Epithelial cell of prostate (primary cell): ENCODE results near the gene HVCN1.
A peak's percentile ranks its signal among the peaks of the same experiment; 100 is the strongest.
"Not testable (repeated sequence)": the region's sequence is repeated elsewhere in the genome, so short reads cannot be mapped to it uniquely, and the experiment has no call there.

Source experiments
- DNase-seq: peaks from one replicate; pipeline ENCODE4 v3.0.0-alpha.2; 2011; ENCODE audit warnings: low read depth, low spot score
- H3K27ac ChIP-seq: fragments of 450-650 bp; 2 replicates; pipeline ENCODE4 v1.5.1; 2017; ENCODE audit warnings: mild to moderate bottlenecking

The HVCN1 gene

GRCh38 chr12:110635055-110635454 lies 53.9 kb downstream of the HVCN1 start:
- no peak for DNase-seq
- no peak overlapping the region for H3K27ac ChIP-seq

GRCh38 chr12:110627500-110628195 lies 61.3 kb downstream of the HVCN1 start:
- no peak overlapping the region for H3K27ac ChIP-seq
- DNase-seq = no peak

GRCh38 chr12:110622582-110622981 lies 66.3 kb downstream of the HVCN1 start:
- DNase-seq = no peak
- H3K27ac ChIP-seq = no peak overlapping the region

- DNase-seq = no peak
These were observed 69.4 kb downstream of the HVCN1 start for GRCh38 chr12:110619534-110619953.

GRCh38 chr12:110616471-110617115 lies 72.3 kb downstream of the HVCN1 start:
- H3K27ac ChIP-seq = no peak overlapping the region
- no peak for DNase-seq

More at GRCh38 chr12:110619534-110619953, 69.4 kb downstream of the HVCN1 start:
- no peak overlapping the region for H3K27ac ChIP-seq

GRCh38 chr12:110615171-110615570 lies 73.7 kb downstream of the HVCN1 start:
- no peak for DNase-seq
- H3K27ac ChIP-seq = no peak overlapping the region

GRCh38 chr12:110613771-110614684 lies 74.9 kb downstream of the HVCN1 start, which contains the start of gene TCTN1:
Gene TCTN1 (plus strand): TSS chr12:110614129. CDS start chr12:110614183, 54 bp downstream.
- peak; percentile 51 for DNase-seq
- no peak within 1 kb of the TSS for H3K27ac ChIP-seq

- H3K27ac ChIP-seq = no peak overlapping the region
- DNase-seq = no peak
These were observed 75.7 kb downstream of the HVCN1 start for GRCh38 chr12:110613071-110613770.

- no peak overlapping the region for H3K27ac ChIP-seq
- no peak for DNase-seq
These were observed 82.7 kb downstream of the HVCN1 start for GRCh38 chr12:110606253-110606611.

- H3K27ac ChIP-seq, DNase-seq: not testable (repeated sequence)
These were observed 86.7 kb downstream of the HVCN1 start for GRCh38 chr12:110602085-110602814.

GRCh38 chr12:110600254-110600653 lies 88.7 kb downstream of the HVCN1 start:
- H3K27ac ChIP-seq = no peak overlapping the region
- DNase-seq = no peak

- no peak overlapping the region for H3K27ac ChIP-seq
- no peak for DNase-seq
These were observed 89.6 kb downstream of the HVCN1 start for GRCh38 chr12:110599334-110599733.
